HEK293 (cell line): ENCODE data around the gene WDR74.
A peak's percentile ranks its signal among the peaks of the same experiment; 100 is the strongest.

Source experiments
- CTCF ChIA-PET: fragments of 350-600 bp; formaldehyde crosslinking; extraction: SDS; loops from one replicate; lab custom pipeline; 2021; ENCODE audit warnings: antibody characterized with exemption; lab: Yijun Ruan, JAX
- POLR2A ChIA-PET: fragments of 300-600 bp; formaldehyde crosslinking; extraction: SDS; loops from one replicate; lab custom pipeline; 2020; ENCODE audit warnings: antibody characterized with exemption, inconsistent platforms; lab: Yijun Ruan, JAX
- H3K27ac ChIP-seq: fragments of 200-500 bp; sonication (Bioruptor generic); 2 replicates; pipeline ENCODE4 v1.5.1; 2014; ENCODE audit warnings: low read depth, low read length, control low read depth, inconsistent platforms; ENCODE audit errors: extremely low read depth
- H3K36me3 ChIP-seq, 2 experiments: fragments of 200-500 bp in 1 of 2; sonication (Bioruptor generic) in 1 of 2; 1 replicate in 1 of 2; 2 replicates in 1 of 2; pipeline ENCODE4 v1.5.1; 2014 to 2017; ENCODE audit warnings: inconsistent platforms in 2 of 2, low read length in 2 of 2; ENCODE audit not compliant: control insufficient read depth in 2 of 2, insufficient read depth in 1 of 2
- H3K4me1 ChIP-seq: fragments of 200-500 bp; sonication (Bioruptor generic); 2 replicates; pipeline ENCODE4 v1.5.1; 2014; ENCODE audit warnings: mild to moderate bottlenecking, low read length, inconsistent platforms; ENCODE audit not compliant: control insufficient read depth, insufficient read depth
- H3K4me3 ChIP-seq: 2 replicates; pipeline ENCODE4 v1.5.1; 2011; ENCODE audit warnings: low read depth, mild to moderate bottlenecking, control low read depth, low read length, moderate library complexity
- H3K9me3 ChIP-seq: fragments of 200-500 bp; sonication (Bioruptor generic); 2 replicates; pipeline ENCODE4 v1.5.1; 2014; ENCODE audit warnings: low read depth, low read length, inconsistent platforms; ENCODE audit not compliant: control insufficient read depth, insufficient read depth
- ELK4 ChIP-seq: IDR thresholded peaks from 2 replicates; pipeline ENCODE4 v1.6.1; 2011; ENCODE audit warnings: mild to moderate bottlenecking, low read depth, low read length, borderline replicate concordance
- GFI1B ChIP-seq: fragments of 450-650 bp; formaldehyde crosslinking; IDR thresholded peaks from 2 replicates; pipeline ENCODE4 v1.5.1; 2016; ENCODE audit warnings: missing biosample characterization, missing genetic modification characterization
- KLF1 ChIP-seq: fragments of 450-650 bp; formaldehyde crosslinking; IDR thresholded peaks from 2 replicates; pipeline ENCODE4 v1.5.1; 2016; ENCODE audit warnings: missing biosample characterization, missing genetic modification characterization
- OSR2 ChIP-seq: fragments of 450-650 bp; formaldehyde crosslinking; IDR thresholded peaks from 2 replicates; pipeline ENCODE4 v1.5.1; 2016; ENCODE audit warnings: missing biosample characterization, missing genetic modification characterization
- PRDM1 ChIP-seq: fragments of 450-650 bp; formaldehyde crosslinking; IDR thresholded peaks from 2 replicates; pipeline ENCODE4; 2016; ENCODE audit warnings: missing biosample characterization, missing genetic modification characterization
- ZBTB48 ChIP-seq: fragments of 450-650 bp; formaldehyde crosslinking; IDR thresholded peaks from 2 replicates; pipeline ENCODE4 v1.5.1; 2016; ENCODE audit warnings: missing biosample characterization, missing genetic modification characterization
- ZFP3 ChIP-seq: fragments of 450-650 bp; formaldehyde crosslinking; IDR thresholded peaks from 2 replicates; pipeline ENCODE4 v1.5.1; 2016; ENCODE audit warnings: low read depth, missing biosample characterization, missing genetic modification characterization
- ZNF16 ChIP-seq: fragments of 450-650 bp; formaldehyde crosslinking; IDR thresholded peaks from 2 replicates; pipeline ENCODE4 v1.5.1; 2016; ENCODE audit warnings: low read depth, missing biosample characterization, missing genetic modification characterization
- ZNF335 ChIP-seq: fragments of 450-650 bp; formaldehyde crosslinking; conservative IDR thresholded peaks from 2 replicates; pipeline ENCODE4 v1.5.1; 2016; ENCODE audit warnings: missing biosample characterization, missing genetic modification characterization
- ZNF561 ChIP-seq: fragments of 450-650 bp; IDR thresholded peaks from 2 replicates; pipeline ENCODE4 v1.5.1; 2018; ENCODE audit warnings: missing biosample characterization, missing genetic modification characterization, borderline replicate concordance
- ZNF660 ChIP-seq: fragments of 450-650 bp; IDR thresholded peaks from 2 replicates; pipeline ENCODE4 v1.5.1; 2018; ENCODE audit warnings: missing biosample characterization, mild to moderate bottlenecking, missing genetic modification characterization
- TF ChIP-seq, protein P1 (sequence below): fragments of 450-650 bp; formaldehyde crosslinking; IDR thresholded peaks from 2 replicates; pipeline ENCODE4; 2016; ENCODE audit warnings: missing biosample characterization, missing genetic modification characterization
- TF ChIP-seq, protein P2 (sequence below): fragments of 450-650 bp; formaldehyde crosslinking; IDR thresholded peaks from 2 replicates; pipeline ENCODE4 v1.5.1; 2016; ENCODE audit warnings: missing biosample characterization, missing genetic modification characterization
- TF ChIP-seq, protein P3 (sequence below): fragments of 450-650 bp; formaldehyde crosslinking; IDR thresholded peaks from 2 replicates; pipeline ENCODE4 v1.5.1; 2016; ENCODE audit warnings: missing biosample characterization, missing genetic modification characterization
- TF ChIP-seq, protein P4 (sequence below): fragments of 450-650 bp; formaldehyde crosslinking; IDR thresholded peaks from 2 replicates; pipeline ENCODE4 v1.5.1; 2016; ENCODE audit warnings: missing biosample characterization, missing genetic modification characterization

The WDR74 gene

GRCh38 chr11:62804310-62805075, 34.9 kb downstream of the WDR74 start:
- Histone ChIP-seq H3K4me1 (no peaks in the 10 kb centered on the region), H3K4me3 (peak overlapping the region; percentile 84), H3K36me3 (peaks cover 17 to 47% of the 10 kb centered on the region in 2 experiments), H3K9me3 (no peaks in the 10 kb centered on the region), H3K27ac (peak overlapping the region; percentile 63)
- peak; percentile 89 for TF ChIP-seq ZBTB48 (tag by site-specific recombination)
- TF ChIP-seq, protein P1, sequence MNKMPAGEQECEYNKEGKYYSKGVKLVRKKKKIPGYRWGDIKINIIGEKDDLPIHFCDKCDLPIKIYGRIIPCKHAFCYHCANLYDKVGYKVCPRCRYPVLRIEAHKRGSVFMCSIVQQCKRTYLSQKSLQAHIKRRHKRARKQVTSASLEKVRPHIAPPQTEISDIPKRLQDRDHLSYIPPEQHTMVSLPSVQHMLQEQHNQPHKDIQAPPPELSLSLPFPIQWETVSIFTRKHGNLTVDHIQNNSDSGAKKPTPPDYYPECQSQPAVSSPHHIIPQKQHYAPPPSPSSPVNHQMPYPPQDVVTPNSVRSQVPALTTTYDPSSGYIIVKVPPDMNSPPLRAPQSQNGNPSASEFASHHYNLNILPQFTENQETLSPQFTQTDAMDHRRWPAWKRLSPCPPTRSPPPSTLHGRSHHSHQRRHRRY (tag by site-specific recombination) = no peak
- no peak for TF ChIP-seq ZNF561
- peak; percentile 84 for TF ChIP-seq PRDM1 (tag by site-specific recombination)
- TF ChIP-seq, protein P2, sequence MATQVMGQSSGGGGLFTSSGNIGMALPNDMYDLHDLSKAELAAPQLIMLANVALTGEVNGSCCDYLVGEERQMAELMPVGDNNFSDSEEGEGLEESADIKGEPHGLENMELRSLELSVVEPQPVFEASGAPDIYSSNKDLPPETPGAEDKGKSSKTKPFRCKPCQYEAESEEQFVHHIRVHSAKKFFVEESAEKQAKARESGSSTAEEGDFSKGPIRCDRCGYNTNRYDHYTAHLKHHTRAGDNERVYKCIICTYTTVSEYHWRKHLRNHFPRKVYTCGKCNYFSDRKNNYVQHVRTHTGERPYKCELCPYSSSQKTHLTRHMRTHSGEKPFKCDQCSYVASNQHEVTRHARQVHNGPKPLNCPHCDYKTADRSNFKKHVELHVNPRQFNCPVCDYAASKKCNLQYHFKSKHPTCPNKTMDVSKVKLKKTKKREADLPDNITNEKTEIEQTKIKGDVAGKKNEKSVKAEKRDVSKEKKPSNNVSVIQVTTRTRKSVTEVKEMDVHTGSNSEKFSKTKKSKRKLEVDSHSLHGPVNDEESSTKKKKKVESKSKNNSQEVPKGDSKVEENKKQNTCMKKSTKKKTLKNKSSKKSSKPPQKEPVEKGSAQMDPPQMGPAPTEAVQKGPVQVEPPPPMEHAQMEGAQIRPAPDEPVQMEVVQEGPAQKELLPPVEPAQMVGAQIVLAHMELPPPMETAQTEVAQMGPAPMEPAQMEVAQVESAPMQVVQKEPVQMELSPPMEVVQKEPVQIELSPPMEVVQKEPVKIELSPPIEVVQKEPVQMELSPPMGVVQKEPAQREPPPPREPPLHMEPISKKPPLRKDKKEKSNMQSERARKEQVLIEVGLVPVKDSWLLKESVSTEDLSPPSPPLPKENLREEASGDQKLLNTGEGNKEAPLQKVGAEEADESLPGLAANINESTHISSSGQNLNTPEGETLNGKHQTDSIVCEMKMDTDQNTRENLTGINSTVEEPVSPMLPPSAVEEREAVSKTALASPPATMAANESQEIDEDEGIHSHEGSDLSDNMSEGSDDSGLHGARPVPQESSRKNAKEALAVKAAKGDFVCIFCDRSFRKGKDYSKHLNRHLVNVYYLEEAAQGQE = no peak
- no peak for TF ChIP-seq KLF1
- TF ChIP-seq, protein P3, sequence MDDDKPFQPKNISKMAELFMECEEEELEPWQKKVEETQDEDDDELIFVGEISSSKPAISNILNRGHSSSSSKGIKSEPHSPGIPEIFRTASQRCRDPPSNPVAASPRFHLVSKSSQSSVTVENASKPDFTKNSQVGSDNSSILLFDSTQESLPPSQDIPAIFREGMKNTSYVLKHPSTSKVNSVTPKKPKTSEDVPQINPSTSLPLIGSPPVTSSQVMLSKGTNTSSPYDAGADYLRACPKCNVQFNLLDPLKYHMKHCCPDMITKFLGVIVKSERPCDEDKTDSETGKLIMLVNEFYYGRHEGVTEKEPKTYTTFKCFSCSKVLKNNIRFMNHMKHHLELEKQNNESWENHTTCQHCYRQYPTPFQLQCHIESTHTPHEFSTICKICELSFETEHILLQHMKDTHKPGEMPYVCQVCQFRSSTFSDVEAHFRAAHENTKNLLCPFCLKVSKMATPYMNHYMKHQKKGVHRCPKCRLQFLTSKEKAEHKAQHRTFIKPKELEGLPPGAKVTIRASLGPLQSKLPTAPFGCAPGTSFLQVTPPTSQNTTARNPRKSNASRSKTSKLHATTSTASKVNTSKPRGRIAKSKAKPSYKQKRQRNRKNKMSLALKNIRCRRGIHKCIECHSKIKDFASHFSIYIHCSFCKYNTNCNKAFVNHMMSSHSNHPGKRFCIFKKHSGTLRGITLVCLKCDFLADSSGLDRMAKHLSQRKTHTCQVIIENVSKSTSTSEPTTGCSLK (tag by site-specific recombination) = no peak
- peak; percentile 6; the same call in 1 of the 2 replicates for TF ChIP-seq ZNF660 (tag by site-specific recombination)
- TF ChIP-seq, protein P4, sequence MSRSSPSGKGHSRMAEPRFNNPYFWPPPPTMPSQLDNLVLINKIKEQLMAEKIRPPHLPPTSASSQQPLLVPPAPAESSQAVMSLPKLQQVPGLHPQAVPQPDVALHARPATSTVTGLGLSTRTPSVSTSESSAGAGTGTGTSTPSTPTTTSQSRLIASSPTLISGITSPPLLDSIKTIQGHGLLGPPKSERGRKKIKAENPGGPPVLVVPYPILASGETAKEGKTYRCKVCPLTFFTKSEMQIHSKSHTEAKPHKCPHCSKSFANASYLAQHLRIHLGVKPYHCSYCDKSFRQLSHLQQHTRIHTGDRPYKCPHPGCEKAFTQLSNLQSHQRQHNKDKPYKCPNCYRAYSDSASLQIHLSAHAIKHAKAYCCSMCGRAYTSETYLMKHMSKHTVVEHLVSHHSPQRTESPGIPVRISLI = no peak
- TF ChIP-seq GFI1B (tag by site-specific recombination) = no peak
- TF ChIP-seq ZFP3 = no peak
- peak; percentile 45; the same call in 1 of the 2 replicates for TF ChIP-seq ZNF335 (tag by site-specific recombination)
- no peak for TF ChIP-seq OSR2 (tag by site-specific recombination)
- no peak for TF ChIP-seq ELK4
- no peak for TF ChIP-seq ZNF16 (tag by site-specific recombination)
- POLR2A ChIA-PET = interaction anchor here (0.8 to 3.0 kb wide), 16 partner anchors 8 to 85 kb away, joined by 3 to 11 read pairs (median 4); partner anchors contain the start of genes HNRNPUL2, STX5, TEX54 and TMEM179B
- CTCF ChIA-PET = interaction anchor here (0.8 to 1.7 kb wide), 5 partner anchors 10 to 124 kb away, joined by 3 to 5 read pairs (median 3); no protein-coding TSS in a partner anchor
